Body of pancreas (tissue), 4 donors: ENCODE results near the gene FAM131B. TPM values are rescaled to one million over a fixed set of nuclear protein-coding genes. Genes with fewer than 3 reads are reported as not detected.

Source experiments
- ATAC-seq: fragments of 150-250 bp; one replicate; pipeline ENCODE4 v1.9.1; 2016
- DNase-seq, 4 donors: peaks; one replicate each; pipeline ENCODE4 v3.0.0-alpha.2; 2019
- H3K27ac ChIP-seq, 4 donors: fragments of 200-600 bp; sonication (generic); 1 replicate in 3 of 4; 2 replicates in 1 of 4; pipeline versions ENCODE4 v1.5.1 to v1.6.1; 2016 to 2019; ENCODE audit warnings: mild to moderate bottlenecking in 1 of 4, mixed read lengths in 1 of 4, moderate library complexity in 1 of 4
- H3K27me3 ChIP-seq, 2 donors: fragments of 200-600 bp; sonication (generic); one replicate each; pipeline ENCODE4 v1.6.0; 2016; ENCODE audit warnings: mild to moderate bottlenecking in 1 of 2
- H3K36me3 ChIP-seq, 2 donors: fragments of 200-600 bp; sonication (generic); replicated peaks in 1 of 2; 2 replicates each; pipeline ENCODE4 v1.5.1; 2016; ENCODE audit warnings: low read depth in 2 of 2; ENCODE audit not compliant: insufficient read depth in 1 of 2
- H3K4me1 ChIP-seq: fragments of 200-600 bp; sonication (generic); one replicate; pipeline ENCODE4 v1.6.0; 2016
- H3K4me3 ChIP-seq, 2 donors: fragments of 200-600 bp; sonication (generic); 1 replicate in 1 of 2; 2 replicates in 1 of 2; pipeline ENCODE4 v1.5.1; 2016 to 2019
- H3K9me3 ChIP-seq, 3 donors: fragments of 200-600 bp; sonication (generic); 1 replicate in 2 of 3; 2 replicates in 1 of 3; pipeline ENCODE4 v1.5.1; 2016
- POLR2A ChIP-seq, 3 donors: fragments of 450-650 bp; IDR thresholded peaks; one replicate each; pipeline ENCODE4 v1.6.1; 2016; ENCODE audit warnings: antibody characterized with exemption in 3 of 3, mild to moderate bottlenecking in 2 of 3
- WGBS, 2 donors: methylation state at CpG; one replicate each; pipeline ENCODE4 v1.1.5; 2017; 5-methylcytosine and 5-hydroxymethylcytosine counted together
- intact Hi-C: fragments of 100-400 bp; cut with DNase I; formaldehyde crosslinking; loops from one replicate; pipeline ENCODE4 v1.15.1; 2023
- total RNA-seq, 2 donors: library from RNA; depleted of rRNA; stranded (reverse); fragments of >200 nt; gene quantifications; one replicate each; pipeline ENCODE4 v1.1.0, GENCODE V29; 2016
- TF ChIP-seq, protein P1 (sequence below), 7 experiments: fragments of 450-650 bp in 4 of 7; fragments of 200-600 bp in 3 of 7; sonication (generic) in 3 of 7; IDR thresholded peaks; one replicate each; pipeline ENCODE4 v1.5.1; 2016 to 2019; ENCODE audit warnings: antibody characterized with exemption in 7 of 7

Gene FAM131B
- total RNA-seq, 2 donors from 2014 or later, result 0.26 TPM; not detected in 1

DNA sequence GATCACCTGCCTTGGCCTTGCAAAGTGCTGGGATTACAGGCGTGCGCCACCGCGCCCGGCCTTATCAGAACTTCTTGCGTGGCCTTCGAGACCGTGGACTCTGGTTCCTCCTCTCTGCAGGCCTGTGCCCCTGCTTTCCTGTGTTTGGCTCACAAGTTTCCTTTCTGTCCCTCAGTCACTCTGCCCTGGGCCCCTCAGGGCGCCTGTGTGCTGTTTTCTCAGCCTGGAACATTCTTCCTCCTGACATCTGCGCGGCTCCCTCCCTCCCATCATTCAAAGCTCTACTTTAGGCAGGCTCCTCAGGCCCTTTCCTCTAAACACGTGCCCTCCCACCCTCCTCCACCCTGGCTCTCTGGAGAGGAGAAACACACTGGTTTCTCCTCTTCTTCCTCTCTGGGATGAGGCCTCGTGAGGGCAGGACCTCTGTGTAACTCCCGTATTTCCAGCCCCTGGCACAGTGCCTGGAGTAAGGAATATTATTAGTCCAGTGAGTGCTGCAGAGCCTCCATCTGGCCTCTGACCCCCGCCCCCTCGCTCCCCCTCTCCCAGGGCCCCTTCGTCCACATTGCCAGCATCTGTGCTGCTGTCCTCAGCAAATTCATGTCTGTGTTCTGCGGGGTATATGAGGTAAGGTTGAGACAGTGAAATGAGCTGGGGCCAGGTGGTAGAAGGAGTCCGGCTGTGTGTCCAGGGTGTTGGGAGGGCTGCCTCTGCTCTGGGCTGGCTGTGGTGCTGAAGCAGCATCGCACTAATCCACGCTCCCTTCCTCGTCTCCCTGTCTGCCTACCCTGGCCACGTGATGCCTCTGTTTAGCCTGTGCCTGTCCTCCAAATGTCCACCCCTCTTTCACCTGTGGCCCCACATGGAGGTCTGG is 39.5 kb downstream of the FAM131B start:
- TF ChIP-seq, protein P1, sequence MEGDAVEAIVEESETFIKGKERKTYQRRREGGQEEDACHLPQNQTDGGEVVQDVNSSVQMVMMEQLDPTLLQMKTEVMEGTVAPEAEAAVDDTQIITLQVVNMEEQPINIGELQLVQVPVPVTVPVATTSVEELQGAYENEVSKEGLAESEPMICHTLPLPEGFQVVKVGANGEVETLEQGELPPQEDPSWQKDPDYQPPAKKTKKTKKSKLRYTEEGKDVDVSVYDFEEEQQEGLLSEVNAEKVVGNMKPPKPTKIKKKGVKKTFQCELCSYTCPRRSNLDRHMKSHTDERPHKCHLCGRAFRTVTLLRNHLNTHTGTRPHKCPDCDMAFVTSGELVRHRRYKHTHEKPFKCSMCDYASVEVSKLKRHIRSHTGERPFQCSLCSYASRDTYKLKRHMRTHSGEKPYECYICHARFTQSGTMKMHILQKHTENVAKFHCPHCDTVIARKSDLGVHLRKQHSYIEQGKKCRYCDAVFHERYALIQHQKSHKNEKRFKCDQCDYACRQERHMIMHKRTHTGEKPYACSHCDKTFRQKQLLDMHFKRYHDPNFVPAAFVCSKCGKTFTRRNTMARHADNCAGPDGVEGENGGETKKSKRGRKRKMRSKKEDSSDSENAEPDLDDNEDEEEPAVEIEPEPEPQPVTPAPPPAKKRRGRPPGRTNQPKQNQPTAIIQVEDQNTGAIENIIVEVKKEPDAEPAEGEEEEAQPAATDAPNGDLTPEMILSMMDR (IDR thresholded peaks at IDR 0.05), result no peak
- no peak for TF ChIP-seq POLR2A (IDR thresholded peaks at IDR 0.05)
- intact Hi-C loops, result no loop called here
- Histone ChIP-seq H3K9me3 (no peaks in the 10 kb centered on the region), H3K27me3 (no peaks in the 10 kb centered on the region), H3K36me3 (no peaks in the 10 kb centered on the region), H3K27ac (no peak overlapping the region), H3K4me3 (no peak overlapping the region), H3K4me1 (no peaks in the 10 kb centered on the region)
- no peak for DNase-seq
- ATAC-seq, result no peak
- 76 to 80% methylated on average over 21 to 23 of the region's 23 CpGs for WGBS, 2 donors

DNA sequence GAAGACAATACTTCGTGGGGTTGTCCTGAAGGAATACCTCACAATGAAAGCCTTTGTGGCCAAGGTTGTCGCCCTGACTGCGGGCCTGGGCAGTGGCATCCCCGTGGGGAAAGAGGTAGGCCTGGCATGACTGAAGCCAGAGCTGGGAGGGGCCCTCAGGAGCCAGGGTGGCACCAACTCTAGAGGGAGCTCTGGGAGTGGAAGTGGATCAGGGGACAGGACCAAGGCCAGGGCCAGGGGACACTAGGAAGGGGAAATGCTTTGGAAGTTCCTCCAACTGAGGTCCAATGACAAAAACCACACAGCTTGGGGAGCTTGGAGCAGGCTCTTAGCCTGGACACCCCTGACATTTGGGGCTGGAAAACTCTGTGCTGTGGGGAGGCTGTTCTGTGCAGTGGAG is 40.8 kb downstream of the FAM131B start:
- WGBS, 2 donors, result 61 to 65% methylated on average over 4 of the region's 4 CpGs
- no peak for ATAC-seq
- H3K27me3 ChIP-seq, result no peaks in the 10 kb centered on the region

DNA sequence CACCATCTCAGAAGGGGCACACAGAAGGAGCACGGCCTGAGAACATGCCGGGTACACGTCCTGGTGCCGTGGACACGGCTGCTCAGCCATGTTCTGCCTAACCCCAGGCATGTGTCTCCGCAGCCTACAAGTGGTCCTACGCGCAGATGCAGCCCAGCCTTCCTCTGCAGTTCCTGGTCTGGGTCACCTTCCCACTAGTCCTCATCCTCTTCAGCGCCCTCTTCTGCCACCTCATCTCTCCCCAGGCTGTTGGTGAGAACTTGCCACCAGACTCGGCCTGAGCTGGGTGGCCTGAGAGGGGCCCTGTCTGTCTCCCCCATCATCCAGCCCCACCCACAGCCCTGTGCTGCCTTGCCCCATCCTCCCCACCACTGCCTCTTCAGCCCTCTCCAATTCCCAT is 41.3 kb downstream of the FAM131B start:
- 60 to 92% methylated on average over 2 to 9 of the region's 10 CpGs for WGBS, 2 donors
- no peak for TF ChIP-seq POLR2A (IDR thresholded peaks at IDR 0.05)
- TF ChIP-seq, protein P1 (IDR thresholded peaks at IDR 0.05), result no peak
- ATAC-seq (no peak), DNase-seq (no peak)
- Histone ChIP-seq H3K9me3 (no peaks in the 10 kb centered on the region), H3K27me3 (no peaks in the 10 kb centered on the region), H3K4me3 (no peak overlapping the region), H3K27ac (no peak overlapping the region), H3K36me3 (no peaks in the 10 kb centered on the region), H3K4me1 (no peaks in the 10 kb centered on the region)
- intact Hi-C loops, result no loop called here

More for the DNA sequence above, 40.8 kb downstream of the FAM131B start:
- DNase-seq, result peak in 1 of 4 donors; percentile 36
- intact Hi-C loops, result no loop called here
- H3K4me3 ChIP-seq, result no peak overlapping the region
- no peak overlapping the region for H3K27ac ChIP-seq
- H3K4me1 ChIP-seq, result no peaks in the 10 kb centered on the region
- H3K36me3 ChIP-seq, result no peaks in the 10 kb centered on the region
- TF ChIP-seq POLR2A (IDR thresholded peaks at IDR 0.05), result no peak
- TF ChIP-seq, protein P1 (IDR thresholded peaks at IDR 0.05), result peak in 2 of 7 experiments; percentile 8 to 20
- H3K9me3 ChIP-seq, result no peaks in the 10 kb centered on the region

DNA sequence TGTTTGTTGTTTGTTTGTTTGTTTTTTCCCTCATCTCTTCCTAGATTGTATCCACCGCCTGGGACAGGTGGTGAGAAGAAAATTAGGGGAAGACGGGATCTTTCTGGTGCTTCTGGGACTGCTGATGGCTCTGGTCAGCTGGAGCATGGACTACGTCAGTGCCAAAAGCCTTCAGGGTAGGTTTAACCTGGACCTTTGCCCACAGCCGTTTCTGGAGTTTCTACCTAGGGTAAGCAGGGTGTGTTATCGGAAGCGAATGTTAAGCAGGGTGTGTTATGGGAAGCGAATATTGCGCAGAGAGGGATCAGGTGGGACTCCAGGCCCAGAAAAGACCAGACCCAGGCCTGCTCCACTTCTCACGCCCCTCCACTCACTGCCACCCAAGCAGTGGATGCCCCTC is 41.9 kb downstream of the FAM131B start:
- Histone ChIP-seq H3K27ac (no peak overlapping the region), H3K9me3 (no peaks in the 10 kb centered on the region), H3K27me3 (no peaks in the 10 kb centered on the region), H3K4me1 (no peaks in the 10 kb centered on the region), H3K4me3 (no peak overlapping the region), H3K36me3 (no peaks in the 10 kb centered on the region)
- 53 to 62% methylated on average over 8 to 9 of the region's 9 CpGs for WGBS, 2 donors
- DNase-seq, result peak in 1 of 4 donors; percentile 32
- intact Hi-C loops, result no loop called here
- no peak for ATAC-seq
- TF ChIP-seq POLR2A (IDR thresholded peaks at IDR 0.05), result no peak
- TF ChIP-seq, protein P1 (IDR thresholded peaks at IDR 0.05), result no peak
